HG03108 (cell line): Measurements from ENCODE around the gene PPP1R14C.
"Not testable (repeated sequence)": the region's sequence is repeated elsewhere in the genome, so short reads cannot be mapped to it uniquely, and the experiment has no call there.

Experiments used
- ATAC-seq: cut with Tn5 transposase; IDR thresholded peaks from one replicate; pipeline ENCODE4 v1.9.1; 2021; ENCODE audit warnings: moderate library complexity; ENCODE audit not compliant: unreplicated experiment

The PPP1R14C gene

GRCh38 chr6:150212778-150213177 lies 69.9 kb downstream of the PPP1R14C start:
- no peak for ATAC-seq

- ATAC-seq, result no peak
Measured at GRCh38 chr6:150213301-150213700, 70.5 kb downstream of the PPP1R14C start.

GRCh38 chr6:150214310-150214709 lies 71.5 kb downstream of the PPP1R14C start:
- no peak for ATAC-seq

GRCh38 chr6:150220634-150221551 lies 78.0 kb downstream of the PPP1R14C start:
- ATAC-seq, result no peak

- ATAC-seq, result no peak
Measured at GRCh38 chr6:150224820-150225219, 82.0 kb downstream of the PPP1R14C start.

GRCh38 chr6:150227281-150227680 lies 84.4 kb downstream of the PPP1R14C start:
- ATAC-seq, result no peak

- no peak for ATAC-seq
Measured at GRCh38 chr6:150228072-150228733, 85.4 kb downstream of the PPP1R14C start.

- no peak for ATAC-seq
Measured at GRCh38 chr6:150229436-150230163, 86.8 kb downstream of the PPP1R14C start.

- no peak for ATAC-seq
Measured at GRCh38 chr6:150230164-150230561, 87.3 kb downstream of the PPP1R14C start.

GRCh38 chr6:150230832-150231524 lies 88.1 kb downstream of the PPP1R14C start:
- no peak for ATAC-seq

GRCh38 chr6:150231525-150231850 lies 88.6 kb downstream of the PPP1R14C start:
- no peak for ATAC-seq

- no peak for ATAC-seq
Measured at GRCh38 chr6:150233843-150234269, 91.0 kb downstream of the PPP1R14C start.

- ATAC-seq, result no peak
Measured at GRCh38 chr6:150235218-150235617, 92.4 kb downstream of the PPP1R14C start.

GRCh38 chr6:150236114-150236513 lies 93.3 kb downstream of the PPP1R14C start:
- ATAC-seq, result no peak

- ATAC-seq, result no peak
Measured at GRCh38 chr6:150236544-150236943, 93.7 kb downstream of the PPP1R14C start.

GRCh38 chr6:150237626-150238025 lies 94.8 kb downstream of the PPP1R14C start:
- ATAC-seq, result no peak

GRCh38 chr6:150238336-150238741 lies 95.5 kb downstream of the PPP1R14C start:
- no peak for ATAC-seq

GRCh38 chr6:150238846-150239407 lies 96.1 kb downstream of the PPP1R14C start:
- ATAC-seq, result no peak

- not testable (repeated sequence) for ATAC-seq
Measured at GRCh38 chr6:150241756-150242155, 98.9 kb downstream of the PPP1R14C start.

GRCh38 chr6:150243620-150244314 lies 100.9 kb downstream of the PPP1R14C start:
- no peak for ATAC-seq
